Glutamatergic neuron (in vitro differentiated cells): ENCODE measurements around the gene AATK. TPM values are rescaled to one million over a fixed set of nuclear protein-coding genes. Genes with fewer than 3 reads are reported as not detected.
A peak's percentile ranks its signal among the peaks of the same experiment; 100 is the strongest.

Experiments used
- DNase-seq: peaks from one replicate; pipeline ENCODE4 v3.0.0; 2022
- H3K27ac Mint-ChIP-seq: one replicate; pipeline ENCODE4 v1.8.0; 2020; ENCODE audit warnings: mild to moderate bottlenecking, mixed read lengths, inconsistent platforms; ENCODE audit not compliant: unreplicated experiment
- H3K27me3 Mint-ChIP-seq: one replicate; pipeline ENCODE4 v1.8.0; 2020; ENCODE audit warnings: mild to moderate bottlenecking, moderate library complexity, mixed read lengths, inconsistent platforms; ENCODE audit not compliant: unreplicated experiment
- H3K36me3 Mint-ChIP-seq: one replicate; pipeline ENCODE4 v1.8.0; 2020; ENCODE audit warnings: mild to moderate bottlenecking, mixed read lengths, inconsistent platforms; ENCODE audit not compliant: unreplicated experiment
- H3K4me1 Mint-ChIP-seq: one replicate; pipeline ENCODE4 v1.8.0; 2020; ENCODE audit warnings: mild to moderate bottlenecking, low read depth, mixed read lengths, inconsistent platforms; ENCODE audit not compliant: unreplicated experiment
- H3K4me3 Mint-ChIP-seq: one replicate; pipeline ENCODE4 v1.8.0; 2020; ENCODE audit warnings: mild to moderate bottlenecking, mixed read lengths, inconsistent platforms; ENCODE audit not compliant: unreplicated experiment
- H3K9me3 Mint-ChIP-seq: one replicate; pipeline ENCODE4 v1.8.0; 2020; ENCODE audit warnings: mild to moderate bottlenecking, moderate library complexity, mixed read lengths, inconsistent platforms; ENCODE audit not compliant: unreplicated experiment
- total RNA-seq: library from RNA; stranded (reverse); fragmentation: NEBNext Ultra II Directional; extraction: Animal tissue kit (Norgen Biotek cat#: 25700); gene quantifications from one replicate; pipeline ENCODE4 v1.2.1, GENCODE V29; 2021; ENCODE audit not compliant: unreplicated experiment
- TF ChIP-seq, protein P1 (sequence below): fragments of 200-600 bp; sonication (generic); IDR thresholded peaks from one replicate; pipeline ENCODE4 v1.5.0; 2021; ENCODE audit not compliant: partially characterized antibody, unreplicated experiment

The AATK gene
- total RNA-seq, 1 donor from 2014 or later: 27.0 TPM

- H3K36me3 Mint-ChIP-seq: no peaks in the 10 kb centered on the region
- H3K4me1 Mint-ChIP-seq: peaks cover 38% of the 10 kb centered on the region
- TF ChIP-seq, protein P1, sequence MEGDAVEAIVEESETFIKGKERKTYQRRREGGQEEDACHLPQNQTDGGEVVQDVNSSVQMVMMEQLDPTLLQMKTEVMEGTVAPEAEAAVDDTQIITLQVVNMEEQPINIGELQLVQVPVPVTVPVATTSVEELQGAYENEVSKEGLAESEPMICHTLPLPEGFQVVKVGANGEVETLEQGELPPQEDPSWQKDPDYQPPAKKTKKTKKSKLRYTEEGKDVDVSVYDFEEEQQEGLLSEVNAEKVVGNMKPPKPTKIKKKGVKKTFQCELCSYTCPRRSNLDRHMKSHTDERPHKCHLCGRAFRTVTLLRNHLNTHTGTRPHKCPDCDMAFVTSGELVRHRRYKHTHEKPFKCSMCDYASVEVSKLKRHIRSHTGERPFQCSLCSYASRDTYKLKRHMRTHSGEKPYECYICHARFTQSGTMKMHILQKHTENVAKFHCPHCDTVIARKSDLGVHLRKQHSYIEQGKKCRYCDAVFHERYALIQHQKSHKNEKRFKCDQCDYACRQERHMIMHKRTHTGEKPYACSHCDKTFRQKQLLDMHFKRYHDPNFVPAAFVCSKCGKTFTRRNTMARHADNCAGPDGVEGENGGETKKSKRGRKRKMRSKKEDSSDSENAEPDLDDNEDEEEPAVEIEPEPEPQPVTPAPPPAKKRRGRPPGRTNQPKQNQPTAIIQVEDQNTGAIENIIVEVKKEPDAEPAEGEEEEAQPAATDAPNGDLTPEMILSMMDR: no peak
- H3K27me3 Mint-ChIP-seq: peaks cover 16% of the 10 kb centered on the region
- DNase-seq: no peak
- H3K4me3 Mint-ChIP-seq: no peak overlapping the region
- no peak overlapping the region for H3K27ac Mint-ChIP-seq
- H3K9me3 Mint-ChIP-seq: peaks cover 22% of the 10 kb centered on the region
Measured at GRCh38 chr17:81097943-81098308, 68.1 kb downstream of the AATK start.

DNA sequence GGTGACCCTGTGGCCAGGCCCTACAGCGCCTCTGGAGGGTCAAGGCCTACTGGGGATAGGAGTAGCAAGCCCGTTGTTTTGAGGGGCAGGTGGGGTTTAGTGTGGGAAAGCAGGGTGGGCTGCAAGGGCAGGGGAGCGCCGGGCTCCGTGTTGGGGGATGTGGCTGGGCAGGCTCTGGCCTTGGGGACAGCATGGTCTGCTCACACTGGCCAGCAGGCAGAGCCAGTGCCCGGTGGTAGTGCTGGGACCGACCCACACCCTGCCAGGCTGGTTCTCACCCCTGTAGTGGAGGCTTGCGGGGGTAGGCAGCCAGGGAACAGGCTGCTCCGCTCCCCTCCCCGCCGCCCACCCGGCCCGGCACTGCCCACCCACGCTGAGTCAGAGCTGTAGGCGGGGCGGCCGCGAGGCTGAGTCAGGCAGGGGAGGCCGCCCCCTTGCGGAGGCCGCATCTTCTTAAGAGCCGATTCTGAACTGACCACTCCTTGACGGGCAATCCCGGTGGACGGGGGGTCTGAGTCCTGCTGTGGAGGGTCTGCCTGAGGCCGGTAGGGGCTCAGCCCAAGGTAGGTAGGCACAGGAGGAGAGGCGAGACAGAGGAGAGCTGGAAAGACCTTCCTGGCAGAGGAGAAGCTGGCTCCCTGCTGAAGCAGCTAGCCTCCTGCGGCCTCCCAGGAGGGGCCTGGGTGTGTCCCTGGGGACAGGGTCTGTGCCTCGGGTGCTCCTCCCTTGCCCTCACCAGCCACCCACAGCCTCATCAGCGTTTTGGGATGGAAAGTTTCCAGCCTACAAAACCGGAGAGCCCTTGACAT is 68.7 kb downstream of the AATK start:
- peaks cover 19% of the 10 kb centered on the region for H3K27me3 Mint-ChIP-seq
- H3K4me1 Mint-ChIP-seq: peaks cover 42% of the 10 kb centered on the region
- peak; percentile 68 for DNase-seq
- H3K27ac Mint-ChIP-seq: peak overlapping the region; percentile 48
- H3K4me3 Mint-ChIP-seq: no peak overlapping the region
- H3K36me3 Mint-ChIP-seq: no peaks in the 10 kb centered on the region
- H3K9me3 Mint-ChIP-seq: peaks cover 24% of the 10 kb centered on the region
- TF ChIP-seq, protein P1: no peak

- DNase-seq: no peak
- H3K27me3 Mint-ChIP-seq: peaks cover 19% of the 10 kb centered on the region
- peaks cover 23% of the 10 kb centered on the region for H3K9me3 Mint-ChIP-seq
- peak overlapping the region; percentile 98 for H3K27ac Mint-ChIP-seq
- no peak overlapping the region for H3K4me3 Mint-ChIP-seq
- H3K4me1 Mint-ChIP-seq: peaks cover 41% of the 10 kb centered on the region
- H3K36me3 Mint-ChIP-seq: no peaks in the 10 kb centered on the region
- TF ChIP-seq, protein P1: no peak
Measured at GRCh38 chr17:81096741-81097133, 69.3 kb downstream of the AATK start.

- DNase-seq: no peak
- Mint-ChIP-seq H3K4me3 (peak overlapping the region; percentile 75), H3K27me3 (peaks cover 19% of the 10 kb centered on the region), H3K4me1 (peaks cover 41% of the 10 kb centered on the region), H3K27ac (peak overlapping the region; percentile 98), H3K36me3 (no peaks in the 10 kb centered on the region), H3K9me3 (peaks cover 23% of the 10 kb centered on the region)
- TF ChIP-seq, protein P1: no peak
Measured at GRCh38 chr17:81095383-81095762, 70.6 kb downstream of the AATK start.
